DOHH2 (cell line): ENCODE results near the gene EPC1.

ENCODE experiments used
- H3F3A ChIP-seq: fragments of 200-600 bp; sonication (generic), shearing (Covaris generic); 2 replicates; pipeline ENCODE4 v1.6.0; 2016; ENCODE audit warnings: antibody characterized with exemption, mild to moderate bottlenecking; ENCODE audit not compliant: control insufficient read depth, insufficient read depth
- H3K27ac ChIP-seq: fragments of 200-600 bp; sonication (generic); 2 replicates; pipeline ENCODE4 v1.5.1; 2014; ENCODE audit warnings: low read depth, mild to moderate bottlenecking, low read length, moderate library complexity
- H3K27me3 ChIP-seq: fragments of 200-600 bp; sonication (generic); 2 replicates; pipeline ENCODE4 v1.6.1; 2014; ENCODE audit warnings: mild to moderate bottlenecking, low read length, mixed read lengths; ENCODE audit not compliant: control insufficient read depth
- H3K36me3 ChIP-seq: fragments of 200-600 bp; sonication (generic); 2 replicates; pipeline ENCODE4 v1.6.1; 2014; ENCODE audit warnings: mild to moderate bottlenecking, low read length, moderate library complexity, mixed read lengths; ENCODE audit not compliant: control insufficient read depth
- H3K4me1 ChIP-seq: fragments of 200-600 bp; sonication (generic); 2 replicates; pipeline ENCODE4 v1.6.1; 2014; ENCODE audit warnings: mild to moderate bottlenecking, low read length, mixed read lengths; ENCODE audit not compliant: control insufficient read depth
- H3K4me2 ChIP-seq: fragments of 200-600 bp; sonication (generic); 2 replicates; pipeline ENCODE4 v1.6.0; 2014; ENCODE audit warnings: mild to moderate bottlenecking, low read length, moderate library complexity
- H3K4me3 ChIP-seq: fragments of 200-600 bp; sonication (generic); 2 replicates; pipeline ENCODE4 v1.5.1; 2014; ENCODE audit warnings: mild to moderate bottlenecking, low read length, mixed read lengths
- H3K79me2 ChIP-seq: fragments of 200-600 bp; sonication (generic); 2 replicates; pipeline ENCODE4 v1.6.1; 2014; ENCODE audit warnings: mild to moderate bottlenecking, low read length, mixed read lengths; ENCODE audit not compliant: control insufficient read depth
- H3K9me2 ChIP-seq: fragments of 200-600 bp; sonication (generic); replicated peaks from 2 replicates; pipeline ENCODE4 v1.6.1; 2014; ENCODE audit warnings: mild to moderate bottlenecking, low read length, mixed read lengths; ENCODE audit not compliant: control insufficient read depth
- H3K9me3 ChIP-seq: fragments of 200-600 bp; sonication (generic); 2 replicates; pipeline ENCODE4 v1.6.1; 2014; ENCODE audit warnings: antibody characterized with exemption, low read length, mixed read lengths; ENCODE audit not compliant: control insufficient read depth, insufficient read depth
- H4K20me1 ChIP-seq: fragments of 200-600 bp; sonication (generic); 2 replicates; pipeline ENCODE4 v1.6.0; 2014; ENCODE audit warnings: low read depth, mild to moderate bottlenecking, antibody characterized with exemption, low read length, moderate library complexity; ENCODE audit not compliant: control insufficient read depth, insufficient read depth
- EZH2phosphoT487 ChIP-seq: fragments of 200-600 bp; sonication (generic); IDR thresholded peaks from 2 replicates; pipeline ENCODE4 v1.6.1; 2017; ENCODE audit warnings: borderline replicate concordance, mild to moderate bottlenecking, antibody characterized with exemption, low read length, moderate library complexity, mixed read lengths
- TF ChIP-seq, protein P1 (sequence below): fragments of 200-600 bp; sonication (generic); IDR thresholded peaks from one replicate; pipeline ENCODE4 v1.5.1; 2014; ENCODE audit warnings: antibody characterized with exemption, mild to moderate bottlenecking, low read depth, low read length; ENCODE audit not compliant: poor library complexity, severe bottlenecking

The EPC1 gene

DNA sequence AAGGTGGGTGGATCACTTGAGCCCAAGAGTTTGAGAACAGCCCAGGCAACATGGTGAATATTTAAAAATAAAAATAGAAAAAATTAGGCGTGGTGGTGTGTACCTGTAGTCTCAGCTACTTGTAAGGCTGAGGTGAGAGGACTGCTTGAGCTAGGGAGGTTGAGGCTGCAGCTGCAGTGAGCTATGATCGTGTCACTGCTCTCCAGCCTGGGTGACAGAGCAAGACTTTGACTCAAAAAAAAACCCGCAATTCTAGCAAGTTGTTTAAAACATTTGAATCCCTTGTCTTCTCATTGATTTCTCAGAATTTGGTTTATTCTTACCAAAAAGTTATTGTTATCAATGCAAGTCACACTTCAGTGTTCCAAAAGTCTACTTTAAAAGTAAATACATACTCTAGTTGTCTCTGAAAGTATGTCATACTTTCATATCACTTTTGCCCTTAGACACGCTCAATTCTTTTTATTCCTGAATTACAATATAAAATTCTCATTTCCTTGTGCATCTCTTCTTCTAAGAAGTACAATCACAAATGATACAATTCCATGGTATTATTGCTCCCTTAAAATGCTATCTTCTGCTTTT lies 6.3 kb downstream of the EPC1 start:
- TF ChIP-seq EZH2phosphoT487: no peak
- TF ChIP-seq, protein P1, sequence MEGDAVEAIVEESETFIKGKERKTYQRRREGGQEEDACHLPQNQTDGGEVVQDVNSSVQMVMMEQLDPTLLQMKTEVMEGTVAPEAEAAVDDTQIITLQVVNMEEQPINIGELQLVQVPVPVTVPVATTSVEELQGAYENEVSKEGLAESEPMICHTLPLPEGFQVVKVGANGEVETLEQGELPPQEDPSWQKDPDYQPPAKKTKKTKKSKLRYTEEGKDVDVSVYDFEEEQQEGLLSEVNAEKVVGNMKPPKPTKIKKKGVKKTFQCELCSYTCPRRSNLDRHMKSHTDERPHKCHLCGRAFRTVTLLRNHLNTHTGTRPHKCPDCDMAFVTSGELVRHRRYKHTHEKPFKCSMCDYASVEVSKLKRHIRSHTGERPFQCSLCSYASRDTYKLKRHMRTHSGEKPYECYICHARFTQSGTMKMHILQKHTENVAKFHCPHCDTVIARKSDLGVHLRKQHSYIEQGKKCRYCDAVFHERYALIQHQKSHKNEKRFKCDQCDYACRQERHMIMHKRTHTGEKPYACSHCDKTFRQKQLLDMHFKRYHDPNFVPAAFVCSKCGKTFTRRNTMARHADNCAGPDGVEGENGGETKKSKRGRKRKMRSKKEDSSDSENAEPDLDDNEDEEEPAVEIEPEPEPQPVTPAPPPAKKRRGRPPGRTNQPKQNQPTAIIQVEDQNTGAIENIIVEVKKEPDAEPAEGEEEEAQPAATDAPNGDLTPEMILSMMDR: no peak
- Histone ChIP-seq H3K4me1 (peaks cover 67% of the 10 kb centered on the region), H3K9me3 (no peaks in the 10 kb centered on the region), H3K27me3 (no peaks in the 10 kb centered on the region), H3K79me2 (peaks cover 100% of the 10 kb centered on the region), H3K27ac (no peak overlapping the region), H4K20me1 (peaks cover 7% of the 10 kb centered on the region), H3K4me3 (no peak overlapping the region), H3F3A (no peaks in the 10 kb centered on the region), H3K4me2 (no peak overlapping the region), H3K9me2 (no peaks in the 10 kb centered on the region), H3K36me3 (peaks cover 61% of the 10 kb centered on the region)

GRCh38 chr10:32338262-32338661 lies 8.7 kb downstream of the EPC1 start:
- H3F3A ChIP-seq: no peaks in the 10 kb centered on the region
- H3K9me2 ChIP-seq: no peaks in the 10 kb centered on the region
- peaks cover 100% of the 10 kb centered on the region for H3K79me2 ChIP-seq
- peaks cover 7% of the 10 kb centered on the region for H4K20me1 ChIP-seq
- H3K4me3 ChIP-seq: no peak overlapping the region
- H3K27ac ChIP-seq: no peak overlapping the region
- H3K4me2 ChIP-seq: no peak overlapping the region
- no peaks in the 10 kb centered on the region for H3K9me3 ChIP-seq
- H3K36me3 ChIP-seq: peaks cover 51% of the 10 kb centered on the region
- H3K27me3 ChIP-seq: no peaks in the 10 kb centered on the region
- TF ChIP-seq, protein P1: no peak
- TF ChIP-seq EZH2phosphoT487: no peak
- peaks cover 52% of the 10 kb centered on the region for H3K4me1 ChIP-seq

DNA sequence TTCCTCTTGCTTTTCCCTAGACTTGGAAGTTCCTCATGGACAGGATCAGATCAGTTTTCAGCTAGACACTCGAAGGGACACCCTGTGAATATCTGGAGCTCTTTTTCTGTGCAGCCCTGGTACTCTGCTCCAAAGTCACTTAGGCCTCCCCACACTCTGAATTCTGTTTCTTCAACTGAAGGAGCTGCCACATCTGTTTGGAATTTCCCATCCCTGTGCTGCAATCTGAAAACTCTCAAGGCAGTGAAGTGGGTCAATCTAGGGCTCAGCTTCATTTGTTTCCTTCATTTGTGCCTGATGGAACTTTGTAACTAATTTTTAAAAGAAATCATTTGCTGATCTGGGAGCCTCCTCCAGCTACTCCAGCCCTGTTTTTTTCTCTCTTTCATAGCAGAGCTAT lies 9.6 kb downstream of the EPC1 start:
- peaks cover 11% of the 10 kb centered on the region for H4K20me1 ChIP-seq
- TF ChIP-seq, protein P1: no peak

More for the DNA sequence above, 9.6 kb downstream of the EPC1 start:
- peaks cover 52% of the 10 kb centered on the region for H3K4me1 ChIP-seq
- H3K9me2 ChIP-seq: no peaks in the 10 kb centered on the region
- H3K79me2 ChIP-seq: peaks cover 100% of the 10 kb centered on the region
- H3K4me2 ChIP-seq: no peak overlapping the region
- H3K27ac ChIP-seq: no peak overlapping the region
- no peaks in the 10 kb centered on the region for H3F3A ChIP-seq
- H3K27me3 ChIP-seq: no peaks in the 10 kb centered on the region
- H3K36me3 ChIP-seq: peaks cover 51% of the 10 kb centered on the region
- H3K9me3 ChIP-seq: no peaks in the 10 kb centered on the region
- H3K4me3 ChIP-seq: no peak overlapping the region
